ENCODE results near the gene NEFH.
"Not testable (repeated sequence)": the region's sequence is repeated elsewhere in the genome, so short reads cannot be mapped to it uniquely, and the experiment has no call there.

The NEFH gene, protein sequence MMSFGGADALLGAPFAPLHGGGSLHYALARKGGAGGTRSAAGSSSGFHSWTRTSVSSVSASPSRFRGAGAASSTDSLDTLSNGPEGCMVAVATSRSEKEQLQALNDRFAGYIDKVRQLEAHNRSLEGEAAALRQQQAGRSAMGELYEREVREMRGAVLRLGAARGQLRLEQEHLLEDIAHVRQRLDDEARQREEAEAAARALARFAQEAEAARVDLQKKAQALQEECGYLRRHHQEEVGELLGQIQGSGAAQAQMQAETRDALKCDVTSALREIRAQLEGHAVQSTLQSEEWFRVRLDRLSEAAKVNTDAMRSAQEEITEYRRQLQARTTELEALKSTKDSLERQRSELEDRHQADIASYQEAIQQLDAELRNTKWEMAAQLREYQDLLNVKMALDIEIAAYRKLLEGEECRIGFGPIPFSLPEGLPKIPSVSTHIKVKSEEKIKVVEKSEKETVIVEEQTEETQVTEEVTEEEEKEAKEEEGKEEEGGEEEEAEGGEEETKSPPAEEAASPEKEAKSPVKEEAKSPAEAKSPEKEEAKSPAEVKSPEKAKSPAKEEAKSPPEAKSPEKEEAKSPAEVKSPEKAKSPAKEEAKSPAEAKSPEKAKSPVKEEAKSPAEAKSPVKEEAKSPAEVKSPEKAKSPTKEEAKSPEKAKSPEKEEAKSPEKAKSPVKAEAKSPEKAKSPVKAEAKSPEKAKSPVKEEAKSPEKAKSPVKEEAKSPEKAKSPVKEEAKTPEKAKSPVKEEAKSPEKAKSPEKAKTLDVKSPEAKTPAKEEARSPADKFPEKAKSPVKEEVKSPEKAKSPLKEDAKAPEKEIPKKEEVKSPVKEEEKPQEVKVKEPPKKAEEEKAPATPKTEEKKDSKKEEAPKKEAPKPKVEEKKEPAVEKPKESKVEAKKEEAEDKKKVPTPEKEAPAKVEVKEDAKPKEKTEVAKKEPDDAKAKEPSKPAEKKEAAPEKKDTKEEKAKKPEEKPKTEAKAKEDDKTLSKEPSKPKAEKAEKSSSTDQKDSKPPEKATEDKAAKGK
- 1.2 to 2.3 (median 1.7) reads per million in 3 donors for total RNA-seq

GRCh38 chr22:29479417-29480261 lies at the start of gene NEFH:
Gene NEFH, plus strand, starts transcription at chr22:29480218. Its CDS starts 45 bp downstream, at chr22:29480263.
- Histone ChIP-seq H3K4me1 (ENCODE audit: control insufficient read depth, insufficient read depth, low read length, poor library complexity, severe bottlenecking) (peaks cover 4% of the 10 kb centered on the region), H3K36me3 (ENCODE audit: control insufficient read depth, insufficient read depth, low read length) (no peaks in the 10 kb centered on the region), H3K4me3 (ENCODE audit: insufficient read depth, low read depth, low read length, poor library complexity, severe bottlenecking) (no peak within 1 kb of the TSS), H3K9me3 (ENCODE audit: control insufficient read depth, low read length) (no peaks in the 10 kb centered on the region), H3K27ac (ENCODE audit: insufficient read depth, low read length, poor library complexity, severe bottlenecking) (no peak within 1 kb of the TSS), H3K27me3 (replicated peaks; ENCODE audit: control insufficient read depth, insufficient read depth, low read length, poor library complexity, severe bottlenecking) (peaks cover 12% of the 10 kb centered on the region)
- DNase-seq: no peak

DNA sequence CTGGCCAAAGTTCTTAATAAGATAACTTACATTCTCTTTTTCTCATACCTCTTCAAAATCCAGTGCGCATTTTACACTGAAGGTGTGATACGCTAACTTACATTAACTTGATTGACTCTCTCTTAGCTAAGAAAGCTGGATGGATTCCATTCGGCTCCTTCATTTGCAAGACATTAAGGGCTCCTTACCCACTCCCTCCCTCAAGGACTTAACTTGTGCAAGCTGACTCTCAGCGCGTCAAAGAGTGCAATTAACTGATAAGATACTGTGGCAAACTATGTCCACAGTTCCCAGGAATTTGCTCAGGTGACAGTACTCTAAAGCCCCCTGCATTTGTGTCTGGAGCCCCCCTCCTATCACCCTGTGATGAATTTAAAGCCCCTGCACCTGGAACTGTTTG lies 48.0 kb upstream of the NEFH start:
- DNase-seq: no peak
- Histone ChIP-seq H3K4me3 (ENCODE audit: insufficient read depth, low read depth, low read length, poor library complexity, severe bottlenecking) (no peak overlapping the region), H3K36me3 (ENCODE audit: control insufficient read depth, insufficient read depth, low read length) (no peaks in the 10 kb centered on the region), H3K27ac (ENCODE audit: insufficient read depth, low read length, poor library complexity, severe bottlenecking) (no peak overlapping the region), H3K4me1 (ENCODE audit: control insufficient read depth, insufficient read depth, low read length, poor library complexity, severe bottlenecking) (no peaks in the 10 kb centered on the region), H3K9me3 (ENCODE audit: control insufficient read depth, low read length) (no peaks in the 10 kb centered on the region), H3K27me3 (replicated peaks; ENCODE audit: control insufficient read depth, insufficient read depth, low read length, poor library complexity, severe bottlenecking) (no peaks in the 10 kb centered on the region)

- no peaks in the 10 kb centered on the region for H3K36me3 ChIP-seq (ENCODE audit: control insufficient read depth, insufficient read depth, low read length)
- no peaks in the 10 kb centered on the region for H3K4me1 ChIP-seq (ENCODE audit: control insufficient read depth, insufficient read depth, low read length, poor library complexity, severe bottlenecking)
- H3K4me3 ChIP-seq (ENCODE audit: insufficient read depth, low read depth, low read length, poor library complexity, severe bottlenecking): no peak overlapping the region
- H3K9me3 ChIP-seq (ENCODE audit: control insufficient read depth, low read length): no peaks in the 10 kb centered on the region
- DNase-seq: no peak
- no peak overlapping the region for H3K27ac ChIP-seq (ENCODE audit: insufficient read depth, low read length, poor library complexity, severe bottlenecking)
- no peaks in the 10 kb centered on the region for H3K27me3 ChIP-seq (replicated peaks; ENCODE audit: control insufficient read depth, insufficient read depth, low read length, poor library complexity, severe bottlenecking)
Observed at GRCh38 chr22:29433856-29434255, 46.2 kb upstream of the NEFH start.

DNA sequence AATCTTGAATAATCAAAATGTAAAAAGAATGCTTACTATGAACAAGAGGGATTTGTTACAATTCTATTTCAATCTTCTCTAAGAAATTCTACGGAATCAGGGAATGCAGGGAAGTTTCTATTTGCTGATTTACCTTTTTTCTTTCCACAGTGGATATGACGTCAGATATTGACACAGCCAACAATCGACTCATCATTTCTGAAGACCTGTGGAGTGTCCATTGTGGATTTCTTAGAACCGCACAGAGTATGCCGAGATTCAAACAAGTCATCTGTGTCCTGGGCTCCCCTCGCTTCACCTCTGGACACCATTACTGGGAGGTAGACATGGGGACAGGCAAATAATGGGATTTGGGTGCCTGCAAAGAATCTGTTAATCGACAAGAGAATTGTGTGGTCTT lies 45.7 kb upstream of the NEFH start:
- Histone ChIP-seq H3K4me1 (ENCODE audit: control insufficient read depth, insufficient read depth, low read length, poor library complexity, severe bottlenecking) (no peaks in the 10 kb centered on the region), H3K36me3 (ENCODE audit: control insufficient read depth, insufficient read depth, low read length) (no peaks in the 10 kb centered on the region), H3K27me3 (replicated peaks; ENCODE audit: control insufficient read depth, insufficient read depth, low read length, poor library complexity, severe bottlenecking) (no peaks in the 10 kb centered on the region), H3K4me3 (ENCODE audit: insufficient read depth, low read depth, low read length, poor library complexity, severe bottlenecking) (no peak overlapping the region), H3K9me3 (ENCODE audit: control insufficient read depth, low read length) (no peaks in the 10 kb centered on the region), H3K27ac (ENCODE audit: insufficient read depth, low read length, poor library complexity, severe bottlenecking) (no peak overlapping the region)
- no peak for DNase-seq

DNA sequence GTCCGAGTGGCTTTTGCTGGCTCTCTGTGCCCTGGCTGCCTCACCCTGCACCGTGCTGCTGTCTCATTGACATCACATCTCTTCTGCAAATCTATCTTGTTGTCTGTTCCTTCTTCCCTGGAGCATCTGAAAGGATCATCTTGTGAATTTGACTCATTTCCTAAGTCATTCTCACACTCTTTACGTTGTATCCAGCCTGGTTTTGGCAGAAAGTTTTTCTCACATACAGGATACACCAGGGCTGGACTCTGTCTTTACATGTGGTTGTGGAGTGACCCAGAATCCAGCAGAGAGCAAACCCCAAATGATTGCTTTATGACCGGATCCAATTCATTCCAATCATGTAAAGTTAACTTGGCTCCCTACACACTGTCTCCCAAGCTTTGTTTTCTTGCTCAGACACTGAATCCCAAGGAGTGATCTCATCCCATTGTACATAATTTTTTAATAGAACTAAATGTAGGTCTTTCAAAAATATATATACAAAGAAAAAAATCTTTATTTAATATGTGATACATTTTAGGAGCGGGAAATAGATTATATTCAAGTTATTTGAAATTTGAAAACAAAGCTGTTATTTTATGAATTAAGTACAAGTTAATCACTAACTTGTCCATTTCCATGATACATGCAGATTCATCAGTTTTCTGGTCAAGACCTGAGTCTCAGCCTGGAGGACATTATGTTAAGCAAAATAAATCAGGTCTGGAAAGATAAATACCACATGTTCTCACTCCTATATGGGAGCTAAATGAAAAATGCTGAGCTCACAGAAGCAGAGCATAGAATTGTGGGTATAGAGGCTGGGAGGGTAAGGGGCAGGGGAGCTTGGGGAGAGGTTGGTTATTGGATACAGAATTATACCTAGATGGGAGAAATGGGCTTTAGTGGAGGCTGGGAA lies 44.5 kb upstream of the NEFH start:
- Histone ChIP-seq H3K9me3 (ENCODE audit: control insufficient read depth, low read length) (no peaks in the 10 kb centered on the region), H3K27me3 (replicated peaks; ENCODE audit: control insufficient read depth, insufficient read depth, low read length, poor library complexity, severe bottlenecking) (no peaks in the 10 kb centered on the region), H3K4me1 (ENCODE audit: control insufficient read depth, insufficient read depth, low read length, poor library complexity, severe bottlenecking) (no peaks in the 10 kb centered on the region), H3K4me3 (ENCODE audit: insufficient read depth, low read depth, low read length, poor library complexity, severe bottlenecking) (no peak overlapping the region), H3K27ac (ENCODE audit: insufficient read depth, low read length, poor library complexity, severe bottlenecking) (no peak overlapping the region), H3K36me3 (ENCODE audit: control insufficient read depth, insufficient read depth, low read length) (no peaks in the 10 kb centered on the region)
- DNase-seq: no peak

- not testable (repeated sequence) for H3K4me1 ChIP-seq (ENCODE audit: control insufficient read depth, insufficient read depth, low read length, poor library complexity, severe bottlenecking); H3K4me3 ChIP-seq (ENCODE audit: insufficient read depth, low read depth, low read length, poor library complexity, severe bottlenecking); DNase-seq; H3K27ac ChIP-seq (ENCODE audit: insufficient read depth, low read length, poor library complexity, severe bottlenecking); H3K9me3 ChIP-seq (ENCODE audit: control insufficient read depth, low read length); H3K27me3 ChIP-seq (replicated peaks; ENCODE audit: control insufficient read depth, insufficient read depth, low read length, poor library complexity, severe bottlenecking); H3K36me3 ChIP-seq (ENCODE audit: control insufficient read depth, insufficient read depth, low read length)
Observed at GRCh38 chr22:29438283-29438682, 41.7 kb upstream of the NEFH start, which contains the start of gene RFPL1. Gene RFPL1, plus strand, starts transcription at chr22:29438583.

DNA sequence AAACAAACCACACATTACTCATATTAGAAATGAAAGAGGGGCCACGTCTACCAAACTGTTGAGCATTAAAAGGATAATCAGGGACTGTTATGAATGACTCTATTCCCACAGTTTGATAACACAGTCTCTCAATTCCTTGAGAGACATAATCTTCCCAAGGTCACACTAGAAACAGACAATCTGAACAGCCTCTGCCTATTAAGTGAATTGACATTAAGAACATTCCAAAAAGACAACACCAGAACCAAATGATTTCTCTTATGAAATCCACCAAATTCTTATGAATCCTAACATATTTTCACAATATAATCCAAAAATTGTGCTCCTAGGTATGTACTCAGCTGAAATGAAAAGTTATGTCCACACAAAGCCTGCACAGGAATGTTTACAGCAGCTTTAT lies 37.0 kb upstream of the NEFH start:
- H3K27me3 ChIP-seq (replicated peaks; ENCODE audit: control insufficient read depth, insufficient read depth, low read length, poor library complexity, severe bottlenecking): no peaks in the 10 kb centered on the region
- no peak for DNase-seq
- no peak overlapping the region for H3K4me3 ChIP-seq (ENCODE audit: insufficient read depth, low read depth, low read length, poor library complexity, severe bottlenecking)
- no peaks in the 10 kb centered on the region for H3K9me3 ChIP-seq (ENCODE audit: control insufficient read depth, low read length)
- no peak overlapping the region for H3K27ac ChIP-seq (ENCODE audit: insufficient read depth, low read length, poor library complexity, severe bottlenecking)
- no peaks in the 10 kb centered on the region for H3K4me1 ChIP-seq (ENCODE audit: control insufficient read depth, insufficient read depth, low read length, poor library complexity, severe bottlenecking)
- no peaks in the 10 kb centered on the region for H3K36me3 ChIP-seq (ENCODE audit: control insufficient read depth, insufficient read depth, low read length)

DNA sequence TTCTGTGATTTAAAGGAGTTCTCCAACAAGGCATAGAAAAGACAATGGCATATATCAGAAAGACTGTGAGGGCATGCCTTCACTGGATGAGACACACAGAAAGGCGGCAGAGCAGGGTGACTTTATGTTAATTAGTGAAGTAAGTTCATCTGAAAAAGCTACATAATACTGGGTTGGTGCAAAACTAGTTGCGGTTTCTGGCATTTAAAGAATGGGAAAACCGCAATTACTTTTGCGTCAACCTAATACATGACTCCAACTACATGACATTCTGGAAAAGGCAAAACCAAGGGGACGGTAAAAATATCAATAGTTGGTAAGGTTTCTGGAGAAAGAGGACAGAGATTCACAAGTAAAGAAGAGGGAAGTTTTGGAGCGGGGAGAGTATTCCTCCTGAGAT lies 36.6 kb upstream of the NEFH start:
- Histone ChIP-seq H3K27me3 (replicated peaks; ENCODE audit: control insufficient read depth, insufficient read depth, low read length, poor library complexity, severe bottlenecking) (no peaks in the 10 kb centered on the region), H3K9me3 (ENCODE audit: control insufficient read depth, low read length) (no peaks in the 10 kb centered on the region), H3K27ac (ENCODE audit: insufficient read depth, low read length, poor library complexity, severe bottlenecking) (no peak overlapping the region), H3K36me3 (ENCODE audit: control insufficient read depth, insufficient read depth, low read length) (no peaks in the 10 kb centered on the region), H3K4me1 (ENCODE audit: control insufficient read depth, insufficient read depth, low read length, poor library complexity, severe bottlenecking) (no peaks in the 10 kb centered on the region), H3K4me3 (ENCODE audit: insufficient read depth, low read depth, low read length, poor library complexity, severe bottlenecking) (no peak overlapping the region)
- no peak for DNase-seq
